ENCODE results near the gene OR8H2.
"Not testable (repeated sequence)": the region's sequence is repeated elsewhere in the genome, so short reads cannot be mapped to it uniquely, and the experiment has no call there.

Gene OR8H2

DNA sequence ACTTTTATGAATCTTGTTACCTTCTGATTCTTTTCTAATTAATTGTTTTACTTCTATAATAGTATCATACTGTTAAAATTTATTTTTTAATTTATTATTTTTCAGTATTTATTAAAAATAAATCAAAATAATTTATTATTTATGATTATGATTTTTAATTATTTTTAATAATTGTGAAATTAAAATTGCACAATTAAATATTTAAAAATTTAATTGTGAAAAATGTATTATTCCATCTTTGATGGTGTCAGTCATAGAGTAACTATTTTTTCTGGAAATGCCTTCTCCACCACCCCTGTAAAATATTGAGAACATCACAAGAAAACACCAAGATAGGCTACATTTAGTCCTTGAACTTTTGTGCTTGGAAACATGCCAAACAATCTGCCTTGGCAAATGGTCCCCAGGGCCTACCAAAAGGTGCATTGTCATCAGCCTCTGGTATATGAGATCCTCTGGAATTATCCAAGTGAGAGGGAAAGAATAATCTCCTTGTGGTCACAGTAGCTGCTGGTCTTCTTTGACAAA is at the start of gene OR8H2:
Gene OR8H2, plus strand, starts transcription at position 478 of the 528 bp plus-strand sequence. CDS start 1,356 bp downstream, outside the sequence.
- no peak for DNase-seq

- DNase-seq, result not testable (repeated sequence)
These were observed 47.1 kb upstream of the OR8H2 start for GRCh38 chr11:56056366-56056765.

DNA sequence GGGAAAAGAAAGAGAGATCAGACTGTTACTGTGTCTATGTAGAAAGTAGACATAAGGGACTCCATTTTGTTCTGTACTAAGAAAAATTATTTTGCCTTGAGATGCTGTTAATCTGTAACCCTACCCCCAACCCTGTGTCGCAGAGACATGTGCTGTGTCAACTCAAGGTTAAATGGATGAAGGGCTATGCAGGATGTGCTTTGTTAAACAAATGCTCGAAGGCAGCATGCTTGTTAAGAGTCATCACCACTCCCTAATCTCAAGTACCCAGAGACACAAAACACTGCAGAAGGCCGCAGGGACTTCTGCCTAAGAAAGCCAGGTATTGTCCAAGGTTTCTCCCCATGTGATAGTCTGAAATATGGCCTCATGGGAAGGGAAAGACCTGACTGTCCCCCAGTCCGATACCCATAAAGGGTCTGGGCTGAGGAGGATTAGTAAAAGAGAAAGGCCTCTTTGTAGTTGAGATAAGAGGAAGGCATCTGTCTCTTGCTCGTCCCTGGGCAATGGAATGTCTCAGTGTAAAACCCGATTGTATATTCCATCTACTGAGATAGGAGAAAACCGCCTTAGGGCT is 45.7 kb upstream of the OR8H2 start:
- not testable (repeated sequence) for DNase-seq

DNA sequence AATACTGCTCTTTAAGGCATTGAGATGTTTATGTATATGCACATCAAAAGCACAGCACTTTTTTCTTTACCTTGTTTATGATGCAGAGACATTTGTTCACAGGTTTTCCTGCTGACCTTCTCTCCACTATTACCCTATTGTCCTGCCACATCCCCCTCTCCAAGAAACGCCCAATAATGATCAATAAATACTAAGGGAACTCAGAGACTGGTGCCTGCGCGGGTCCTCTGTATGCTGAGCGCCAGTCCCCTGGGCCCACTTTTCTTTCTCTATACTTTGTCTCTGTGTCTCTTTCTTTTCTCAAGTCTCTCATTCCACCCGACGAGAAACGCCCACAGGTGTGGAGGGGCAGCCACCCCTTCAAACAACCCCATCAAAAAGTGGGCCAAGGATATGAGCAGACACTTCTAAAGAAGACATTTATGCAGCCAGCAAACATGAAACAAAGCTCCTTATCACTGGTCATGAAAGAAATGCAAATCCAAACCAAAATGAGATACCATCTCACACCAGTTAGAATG is 45.2 kb upstream of the OR8H2 start:
- not testable (repeated sequence) for DNase-seq

DNA sequence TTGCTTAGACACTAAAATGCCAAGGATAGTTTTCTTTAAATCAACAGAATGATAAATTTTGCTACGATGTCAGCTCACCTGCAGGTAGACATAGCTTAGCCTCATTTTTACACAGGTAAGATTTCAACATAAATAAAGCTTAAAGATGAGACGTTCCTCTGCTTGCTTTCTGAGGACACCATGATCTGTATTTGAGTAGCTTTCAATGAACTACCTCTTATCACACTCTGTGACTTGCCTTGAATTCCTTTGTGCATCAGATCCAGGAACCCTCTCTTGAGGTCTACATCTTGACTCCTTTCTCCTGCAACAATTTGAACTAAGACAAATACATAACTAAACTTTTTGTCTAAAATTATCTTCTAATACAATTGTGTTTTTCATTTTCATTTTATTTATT is 36.5 kb upstream of the OR8H2 start:
- no peak for DNase-seq

DNA sequence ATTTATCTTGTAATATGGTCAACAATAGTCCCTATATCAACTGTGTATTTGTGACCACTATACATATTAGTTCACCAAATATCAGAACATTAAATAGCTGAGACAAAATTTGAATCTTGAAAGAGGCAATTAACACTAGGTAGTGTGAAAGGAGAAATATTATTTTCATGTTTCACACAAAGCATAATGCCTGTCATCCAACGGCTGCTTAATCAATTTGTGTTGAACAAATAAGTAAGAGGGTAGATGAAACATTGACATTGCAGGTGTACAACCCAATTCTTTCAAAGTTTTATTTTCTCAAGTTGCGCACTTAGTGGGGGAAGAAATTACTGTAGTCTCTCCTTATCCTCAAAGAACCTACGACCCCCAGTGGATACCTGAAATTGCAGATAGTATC is 13.8 kb upstream of the OR8H2 start:
- DNase-seq, result no peak

GRCh38 chr11:56093008-56093407 is 10.5 kb upstream of the OR8H2 start, which contains the start of gene OR8I2:
Gene OR8I2, plus strand, starts transcription at chr11:56093308. Its CDS starts 0 bp downstream, at chr11:56093308.
- no peak for DNase-seq

DNA sequence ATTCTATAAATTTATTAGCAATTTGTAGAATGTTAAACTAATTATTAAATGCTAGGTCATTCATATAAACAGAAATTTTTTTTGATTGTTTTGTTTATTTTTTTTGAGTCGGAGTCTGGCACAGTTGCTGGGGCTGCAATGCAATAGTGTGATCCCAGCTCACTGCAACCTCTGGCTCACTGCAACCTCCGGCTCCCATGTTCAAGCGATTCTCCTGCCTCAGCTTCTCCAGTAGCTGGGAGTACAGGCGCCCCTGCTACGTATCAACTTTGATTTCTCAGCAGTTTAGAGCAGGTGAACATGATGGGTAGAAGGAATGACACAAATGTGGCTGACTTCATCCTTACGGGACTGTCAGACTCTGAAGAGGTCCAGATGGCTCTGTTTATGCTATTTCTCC is 18.6 kb downstream of the OR8H2 start, which contains the start of gene OR8H3:
Gene OR8H3, plus strand, starts transcription at position 301 of the 400 bp plus-strand sequence. Its CDS starts 0 bp downstream, at position 301.
- DNase-seq, result no peak

GRCh38 chr11:56140151-56140661 is 36.7 kb downstream of the OR8H2 start, which contains the start of gene OR8J3:
Gene OR8J3, minus strand, starts transcription at chr11:56140201. Its CDS starts 2,483 bp downstream, at chr11:56137718.
- DNase-seq, result no peak

- DNase-seq, result not testable (repeated sequence)
These were observed 40.2 kb downstream of the OR8H2 start for GRCh38 chr11:56143681-56144080.

- DNase-seq, result no peak
These were observed 47.9 kb downstream of the OR8H2 start for GRCh38 chr11:56151376-56151775.

GRCh38 chr11:56152333-56152732 is 48.8 kb downstream of the OR8H2 start:
- DNase-seq, result no peak
